Naive B cell (primary cell): Measurements from ENCODE around the gene P2RX5. TPM values are rescaled to one million over a fixed set of nuclear protein-coding genes. Genes with fewer than 3 reads are reported as not detected.
"Not testable (repeated sequence)": the region's sequence is repeated elsewhere in the genome, so short reads cannot be mapped to it uniquely, and the experiment has no call there.

Experiments used
- ATAC-seq, 2 donors: fragments of 150-1000 bp; cut with Tn5 transposase; 2 replicates each; pipeline ENCODE4 v1.10.0; 2021; ENCODE audit warnings: low read depth in 2 of 2, mild to moderate bottlenecking in 2 of 2, moderate library complexity in 2 of 2
- DNase-seq: peaks from one replicate; pipeline ENCODE4 v3.0.0; 2022
- H3K27ac Mint-ChIP-seq, 6 donors: one replicate each; pipeline ENCODE4 v1.8.0; 2020 to 2022; ENCODE audit warnings: mild to moderate bottlenecking in 6 of 6, mixed read lengths in 6 of 6, moderate library complexity in 5 of 6, inconsistent platforms in 2 of 6
- H3K27me3 Mint-ChIP-seq, 3 donors: one replicate each; pipeline ENCODE4 v1.8.0; 2021 to 2022; ENCODE audit warnings: mixed read lengths in 3 of 3, mild to moderate bottlenecking in 1 of 3
- H3K36me3 Mint-ChIP-seq, 2 donors: one replicate each; pipeline ENCODE4 v1.8.0; 2020 to 2022; ENCODE audit warnings: mixed read lengths in 2 of 2, inconsistent platforms in 1 of 2, mild to moderate bottlenecking in 1 of 2
- H3K4me1 Mint-ChIP-seq, 3 donors: one replicate each; pipeline ENCODE4 v1.8.0; 2020 to 2022; ENCODE audit warnings: mixed read lengths in 3 of 3, inconsistent platforms in 1 of 3, mild to moderate bottlenecking in 1 of 3, moderate library complexity in 1 of 3
- H3K4me3 Mint-ChIP-seq, 8 donors: one replicate each; pipeline ENCODE4 v1.8.0; 2020 to 2022; ENCODE audit warnings: mild to moderate bottlenecking in 8 of 8, mixed read lengths in 8 of 8, moderate library complexity in 8 of 8, inconsistent platforms in 2 of 8
- H3K9me3 Mint-ChIP-seq, 7 donors: one replicate each; pipeline ENCODE4 v1.8.0; 2020 to 2022; ENCODE audit warnings: mixed read lengths in 7 of 7, mild to moderate bottlenecking in 5 of 7, inconsistent platforms in 2 of 7, moderate library complexity in 1 of 7
- polyA plus RNA-seq, 6 donors: library from polyadenylated mRNA; unstranded; fragments of 300-500 nt; fragmentation: Illumina TruSeq; gene quantifications; one replicate each; pipeline ENCODE4 v1.2.3, GENCODE V29; 2021; ENCODE audit warnings: low read depth in 6 of 6

Gene P2RX5
- polyA plus RNA-seq, 6 donors from 2014 or later, result 377 to 864 (median 638) TPM

DNA sequence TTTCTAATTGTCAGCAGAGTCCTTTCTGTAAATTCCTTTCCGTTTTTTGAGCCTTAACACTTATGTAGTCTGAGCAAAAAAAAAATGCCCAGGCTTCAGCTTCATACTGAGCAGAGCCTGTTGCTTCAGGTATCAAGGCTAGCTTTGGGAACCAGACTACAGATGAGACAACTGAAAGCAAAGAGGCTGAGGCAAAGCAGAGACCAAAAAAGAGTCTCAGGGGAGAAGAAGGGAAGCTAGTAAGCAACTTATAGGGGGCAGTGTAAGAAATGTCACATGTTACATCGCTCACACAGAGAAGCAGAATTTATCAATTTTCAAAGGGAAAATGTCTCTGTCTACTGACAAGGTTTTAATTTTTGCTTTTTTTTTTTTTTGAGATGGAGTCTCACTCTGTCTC, 31.1 kb upstream of the P2RX5 start:
- no peaks in the 10 kb centered on the region for H3K36me3 Mint-ChIP-seq

DNA sequence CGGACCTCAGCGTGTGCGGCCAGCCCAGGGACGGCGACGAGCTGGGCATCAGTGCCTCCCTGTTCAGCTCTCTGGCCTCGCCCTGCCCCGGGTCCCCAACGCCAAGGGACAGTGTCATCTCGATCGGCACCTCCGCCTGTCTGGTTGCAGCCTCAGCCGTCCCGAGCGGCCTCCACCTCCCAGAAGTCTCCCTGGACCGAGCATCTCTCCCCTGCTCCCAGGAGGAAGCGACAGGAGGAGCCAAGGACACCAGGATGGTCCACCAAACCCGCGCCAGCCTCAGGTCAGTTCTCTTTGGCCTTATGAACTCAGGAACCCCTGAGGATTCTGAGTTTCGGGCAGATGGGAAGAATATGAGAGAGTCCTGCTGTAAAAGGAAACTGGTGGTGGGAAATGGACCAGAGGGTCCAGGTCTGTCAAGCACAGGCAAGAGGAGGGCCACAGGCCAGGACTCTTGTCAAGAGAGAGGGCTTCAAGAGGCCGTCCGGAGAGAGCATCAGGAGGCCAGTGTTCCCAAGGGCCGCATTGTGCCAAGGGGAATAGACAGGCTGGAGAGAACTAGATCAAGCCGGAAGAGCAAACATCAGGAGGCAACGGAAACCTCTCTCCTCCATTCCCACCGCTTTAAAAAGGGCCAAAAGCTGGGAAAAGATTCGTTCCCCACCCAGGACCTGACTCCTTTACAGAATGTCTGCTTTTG, 28.6 kb upstream of the P2RX5 start:
- Mint-ChIP-seq H3K27me3 (no peaks in the 10 kb centered on the region), H3K9me3 (no peaks in the 10 kb centered on the region), H3K4me1 (peaks cover 43 to 65% (median 54%) of the 10 kb centered on the region in 3 donors), H3K27ac (peak overlapping the region in 4 of 6 donors; percentile 85 to 96 (median 88)), H3K36me3 (no peaks in the 10 kb centered on the region), H3K4me3 (peak overlapping the region; percentile 79 to 96 (median 91))
- DNase-seq (no peak), ATAC-seq (no peak)

More for the DNA sequence above, 31.1 kb upstream of the P2RX5 start:
- ATAC-seq, result peak; percentile 59 to 62
- Mint-ChIP-seq H3K9me3 (no peaks in the 10 kb centered on the region), H3K27ac (peak overlapping the region in 3 of 6 donors; percentile 67 to 82 (median 69)), H3K4me1 (peaks cover 35 to 51% (median 35%) of the 10 kb centered on the region in 3 donors), H3K27me3 (no peaks in the 10 kb centered on the region), H3K4me3 (peak overlapping the region in 6 of 8 donors; percentile 33 to 81 (median 53))
- no peak for DNase-seq

DNA sequence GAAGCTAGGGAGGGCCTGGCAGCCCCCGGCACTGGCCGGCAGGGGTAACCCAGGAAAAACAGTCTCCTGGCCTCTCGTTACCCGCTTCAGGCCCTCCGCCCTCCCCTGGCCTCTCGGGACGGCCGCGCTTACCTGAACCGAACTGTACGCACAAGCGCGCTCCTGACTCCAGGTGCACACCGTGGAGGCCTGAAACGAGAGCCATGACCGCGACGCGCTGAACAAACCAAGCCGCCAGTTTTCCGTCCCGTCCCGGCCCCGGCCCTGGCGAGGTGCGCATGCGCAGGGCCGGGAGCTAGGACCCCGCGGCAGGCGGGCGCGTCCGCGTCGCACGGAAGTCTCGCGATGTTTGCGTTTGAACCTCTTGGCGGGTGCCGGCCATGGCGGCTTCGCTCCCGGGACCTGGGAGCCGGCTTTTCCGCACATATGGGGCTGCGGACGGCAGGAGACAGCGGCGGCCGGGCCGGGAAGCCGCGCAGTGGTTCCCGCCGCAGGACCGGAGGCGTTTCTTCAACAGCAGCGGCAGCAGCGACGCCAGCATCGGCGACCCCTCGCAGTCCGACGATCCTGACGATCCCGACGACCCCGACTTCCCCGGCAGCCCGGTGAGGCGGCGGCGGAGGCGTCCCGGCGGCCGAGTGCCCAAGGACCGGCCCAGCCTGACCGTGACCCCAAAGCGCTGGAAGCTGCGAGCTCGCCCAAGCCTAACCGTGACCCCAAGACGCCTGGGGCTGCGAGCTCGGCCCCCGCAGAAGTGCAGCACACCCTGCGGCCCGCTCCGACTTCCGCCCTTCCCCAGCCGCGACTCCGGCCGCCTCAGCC, 27.8 kb upstream of the P2RX5 start, which contains the start of gene HASPIN:
HASPIN (plus strand) TSS at position 348 of the 822 bp plus-strand sequence; CDS start at position 381, 33 bp downstream.
- H3K9me3 Mint-ChIP-seq, result no peaks in the 10 kb centered on the region
- H3K4me1 Mint-ChIP-seq, result peaks cover 39 to 66% (median 50%) of the 10 kb centered on the region in 3 donors
- H3K27me3 Mint-ChIP-seq, result no peaks in the 10 kb centered on the region
- ATAC-seq (peak; percentile 81 to 87), DNase-seq (peak; percentile 88)
- H3K36me3 Mint-ChIP-seq, result no peaks in the 10 kb centered on the region
- H3K27ac Mint-ChIP-seq, result peak within 1 kb of the TSS; percentile 81 to 96 (median 89)
- peak within 1 kb of the TSS; percentile 79 to 96 (median 91) for H3K4me3 Mint-ChIP-seq

DNA sequence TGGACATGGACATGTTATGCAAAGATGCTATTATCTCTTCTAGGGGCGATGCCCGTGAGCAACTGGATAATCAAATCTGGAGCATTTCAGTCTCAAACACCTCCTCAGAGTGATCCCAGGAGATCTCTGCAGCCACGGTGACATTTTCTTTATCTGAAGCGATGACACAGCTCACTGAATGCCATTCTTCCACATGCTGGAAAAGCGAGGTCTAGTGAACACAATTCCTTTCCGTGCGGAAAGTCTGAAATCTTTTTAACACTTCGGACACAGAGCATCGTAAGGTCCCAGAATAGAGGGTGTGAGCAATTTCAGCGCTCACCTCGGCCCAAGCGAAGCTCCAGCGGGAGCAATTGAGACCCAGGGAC, 27.2 kb upstream of the P2RX5 start:
- DNase-seq (no peak), ATAC-seq (no peak)
- peaks cover 0 to 4% of the 10 kb centered on the region in 2 donors for H3K36me3 Mint-ChIP-seq
- no peaks in the 10 kb centered on the region for H3K9me3 Mint-ChIP-seq
- H3K27me3 Mint-ChIP-seq, result no peaks in the 10 kb centered on the region
- H3K4me1 Mint-ChIP-seq, result peaks cover 42 to 70% (median 55%) of the 10 kb centered on the region in 3 donors
- H3K4me3 Mint-ChIP-seq, result peak overlapping the region; percentile 79 to 96 (median 91)
- H3K27ac Mint-ChIP-seq, result peak overlapping the region; percentile 17 to 94 (median 84)

DNA sequence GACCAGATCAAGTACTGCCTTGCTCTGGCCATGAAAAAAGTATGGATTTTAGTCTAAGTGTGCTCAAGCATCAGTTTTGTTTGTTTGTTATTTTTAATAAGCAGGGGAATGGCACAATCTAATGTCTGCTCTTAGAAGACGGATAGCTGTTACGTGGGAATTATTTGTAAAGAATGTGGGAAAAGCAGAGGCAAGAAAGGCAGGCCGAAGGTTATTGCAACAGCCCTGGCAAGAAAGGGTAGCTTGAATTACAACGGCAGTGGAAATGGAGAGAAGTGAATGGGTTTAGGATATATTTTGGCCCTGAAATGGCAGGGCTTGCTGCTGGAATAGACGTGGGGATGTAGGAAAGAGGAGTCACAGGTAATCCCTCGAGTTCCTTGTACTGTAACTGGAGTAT, 26.8 kb upstream of the P2RX5 start:
- peaks cover 1 to 8% of the 10 kb centered on the region in 2 donors for H3K36me3 Mint-ChIP-seq
- no peaks in the 10 kb centered on the region for H3K27me3 Mint-ChIP-seq
- peak overlapping the region; percentile 79 to 96 (median 91) for H3K4me3 Mint-ChIP-seq
- peak overlapping the region; percentile 17 to 96 (median 90) for H3K27ac Mint-ChIP-seq
- ATAC-seq (no peak), DNase-seq (no peak)
- H3K9me3 Mint-ChIP-seq, result no peaks in the 10 kb centered on the region
- peaks cover 42 to 75% (median 57%) of the 10 kb centered on the region in 3 donors for H3K4me1 Mint-ChIP-seq

DNA sequence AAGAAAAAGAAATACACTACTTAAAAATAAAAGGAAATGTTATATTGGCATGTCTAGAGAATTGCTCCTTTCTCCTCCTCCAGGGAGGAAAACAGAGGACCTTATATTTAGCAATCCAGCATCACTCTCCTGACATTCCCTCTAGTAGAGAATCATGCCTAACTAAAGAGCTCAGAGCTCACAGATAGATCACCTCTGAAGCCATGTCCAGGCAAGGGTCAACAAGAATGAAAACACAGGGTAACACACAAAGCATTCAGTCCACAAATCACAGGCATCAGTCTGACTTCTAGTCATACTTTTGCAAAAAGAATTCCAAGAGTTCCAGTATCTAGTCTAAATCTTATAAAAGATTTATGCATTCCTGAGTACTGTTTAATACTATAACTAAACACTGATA, 23.3 kb upstream of the P2RX5 start:
- Mint-ChIP-seq H3K27ac (no peak overlapping the region), H3K4me3 (peak overlapping the region in 2 of 8 donors; percentile 6 to 18), H3K9me3 (no peaks in the 10 kb centered on the region), H3K4me1 (peaks cover 41 to 73% (median 70%) of the 10 kb centered on the region in 3 donors), H3K36me3 (peaks cover 14 to 30% of the 10 kb centered on the region in 2 donors), H3K27me3 (no peaks in the 10 kb centered on the region)
- no peak for DNase-seq
- no peak for ATAC-seq

DNA sequence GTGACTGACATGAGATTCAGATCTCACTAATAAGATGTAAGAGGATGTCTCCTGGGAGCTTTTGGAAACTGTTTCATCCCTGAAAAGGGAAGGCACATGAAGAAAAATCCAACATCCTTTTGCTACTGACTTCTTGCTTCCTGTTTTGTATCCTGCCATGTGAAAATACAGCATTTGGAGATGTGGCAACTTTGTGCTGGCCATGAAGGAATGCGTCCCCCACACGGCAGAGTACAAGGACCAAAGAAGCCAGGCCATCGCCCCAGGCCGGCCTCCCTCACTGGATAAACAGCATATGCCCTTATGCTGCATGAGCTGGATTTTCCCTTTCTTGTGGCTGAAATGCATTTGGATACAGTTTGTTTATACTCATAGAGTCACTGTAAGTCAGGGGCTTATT, 22.2 kb upstream of the P2RX5 start:
- DNase-seq (no peak), ATAC-seq (no peak)
- H3K27me3 Mint-ChIP-seq, result no peaks in the 10 kb centered on the region
- peak overlapping the region in 1 of 8 donors; percentile 50 for H3K4me3 Mint-ChIP-seq
- H3K9me3 Mint-ChIP-seq, result no peaks in the 10 kb centered on the region
- H3K4me1 Mint-ChIP-seq, result peaks cover 41 to 74% (median 71%) of the 10 kb centered on the region in 3 donors
- H3K27ac Mint-ChIP-seq, result peak overlapping the region in 2 of 6 donors; percentile 67 to 86
- peaks cover 14 to 30% of the 10 kb centered on the region in 2 donors for H3K36me3 Mint-ChIP-seq

DNA sequence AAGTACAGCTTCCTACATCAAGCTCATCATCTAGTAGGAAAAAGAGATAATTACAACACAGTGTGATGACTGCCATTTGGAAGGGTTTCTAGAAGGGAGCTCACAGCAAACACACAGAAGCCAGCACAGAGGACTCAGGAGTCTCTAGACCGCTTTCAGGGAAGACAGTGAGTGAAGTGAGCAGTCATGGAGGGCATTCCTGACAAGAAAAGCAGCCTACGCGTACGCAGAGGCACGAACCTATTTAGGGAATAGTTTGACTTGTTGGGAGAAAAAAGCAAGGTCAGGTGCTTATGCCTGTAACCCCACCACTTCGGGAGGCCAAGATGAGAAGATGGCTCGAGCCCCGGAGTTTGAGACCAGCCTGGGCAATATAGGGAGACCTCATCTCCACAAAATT, 19.3 kb upstream of the P2RX5 start:
- no peak for DNase-seq
- peaks cover 40 to 69% (median 67%) of the 10 kb centered on the region in 3 donors for H3K4me1 Mint-ChIP-seq
- no peaks in the 10 kb centered on the region for H3K27me3 Mint-ChIP-seq

DNA sequence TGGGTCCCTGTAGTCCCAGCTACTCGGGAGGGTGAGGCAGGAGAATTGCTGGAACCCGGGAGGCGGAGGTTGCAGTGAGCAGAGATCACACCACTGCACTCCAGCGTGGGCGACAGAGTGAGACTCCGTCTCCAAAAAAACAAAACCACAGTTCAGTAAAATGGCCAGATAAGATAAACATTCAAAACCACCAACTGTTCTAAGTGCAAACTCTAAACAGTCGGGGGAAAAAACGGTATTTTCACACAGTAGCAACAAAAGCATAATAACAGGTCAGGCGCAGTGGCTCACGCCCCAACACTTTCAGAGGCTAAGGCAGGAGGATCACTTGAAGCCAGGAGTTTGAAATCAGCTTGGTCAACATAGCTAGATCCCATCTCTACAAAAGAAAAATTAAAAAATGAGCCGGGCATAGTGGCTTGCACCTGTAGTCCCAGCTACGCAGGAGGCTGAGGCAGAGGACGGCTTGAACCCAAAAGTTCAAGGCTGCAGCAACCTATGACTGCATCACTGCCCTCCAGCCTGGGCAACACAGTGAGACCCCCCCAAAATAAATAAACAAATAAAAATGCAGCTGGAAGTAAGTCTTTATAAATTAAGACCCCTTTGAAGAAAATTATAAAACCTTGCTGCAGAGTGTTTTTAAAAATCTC, 17.0 kb upstream of the P2RX5 start:
- DNase-seq, result no peak
- no peak for ATAC-seq
- H3K4me3 Mint-ChIP-seq, result peak overlapping the region; percentile 15 to 84 (median 60)
- H3K9me3 Mint-ChIP-seq, result no peaks in the 10 kb centered on the region
- H3K36me3 Mint-ChIP-seq, result peaks cover 14 to 23% of the 10 kb centered on the region in 2 donors
- H3K4me1 Mint-ChIP-seq, result peaks cover 44 to 73% (median 72%) of the 10 kb centered on the region in 3 donors
- peak overlapping the region in 4 of 6 donors; percentile 71 to 97 (median 86) for H3K27ac Mint-ChIP-seq
- H3K27me3 Mint-ChIP-seq, result no peaks in the 10 kb centered on the region

More for the DNA sequence above, 19.3 kb upstream of the P2RX5 start:
- no peak for ATAC-seq
- H3K36me3 Mint-ChIP-seq, result peaks cover 14 to 30% of the 10 kb centered on the region in 2 donors
- H3K9me3 Mint-ChIP-seq, result no peaks in the 10 kb centered on the region
- peak overlapping the region in 1 of 6 donors; percentile 28 for H3K27ac Mint-ChIP-seq
- H3K4me3 Mint-ChIP-seq, result peak overlapping the region in 3 of 8 donors; percentile 14 to 59 (median 40)

DNA sequence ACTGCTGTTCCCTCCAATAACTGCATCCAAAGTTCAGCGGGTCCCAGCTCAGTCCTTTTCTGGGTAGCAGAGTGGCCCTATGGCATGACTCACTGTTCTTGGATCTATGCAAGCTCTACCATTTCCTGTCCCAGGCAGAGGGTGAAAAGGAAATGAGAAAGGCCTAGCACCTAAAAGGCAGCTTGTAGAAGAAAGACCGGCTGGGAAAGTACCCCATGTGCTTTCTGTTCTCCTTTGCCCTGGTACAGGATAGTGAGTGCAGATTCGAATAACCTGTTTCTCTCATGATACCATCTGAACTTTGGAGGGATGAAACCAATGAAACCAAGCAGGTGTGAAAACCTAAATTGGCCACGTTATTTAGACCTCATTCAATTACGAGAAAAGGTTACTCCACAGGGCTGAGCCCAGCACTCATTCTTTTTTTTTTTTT, 15.0 kb upstream of the P2RX5 start:
- Mint-ChIP-seq H3K4me1 (peaks cover 41 to 67% (median 54%) of the 10 kb centered on the region in 3 donors), H3K27me3 (no peaks in the 10 kb centered on the region), H3K27ac (peak overlapping the region; percentile 86 to 99 (median 94)), H3K4me3 (peak overlapping the region; percentile 70 to 91 (median 89)), H3K36me3 (peaks cover 5 to 9% of the 10 kb centered on the region in 2 donors), H3K9me3 (no peaks in the 10 kb centered on the region)
- ATAC-seq (peak; percentile 94), DNase-seq (peak; percentile 91)

DNA sequence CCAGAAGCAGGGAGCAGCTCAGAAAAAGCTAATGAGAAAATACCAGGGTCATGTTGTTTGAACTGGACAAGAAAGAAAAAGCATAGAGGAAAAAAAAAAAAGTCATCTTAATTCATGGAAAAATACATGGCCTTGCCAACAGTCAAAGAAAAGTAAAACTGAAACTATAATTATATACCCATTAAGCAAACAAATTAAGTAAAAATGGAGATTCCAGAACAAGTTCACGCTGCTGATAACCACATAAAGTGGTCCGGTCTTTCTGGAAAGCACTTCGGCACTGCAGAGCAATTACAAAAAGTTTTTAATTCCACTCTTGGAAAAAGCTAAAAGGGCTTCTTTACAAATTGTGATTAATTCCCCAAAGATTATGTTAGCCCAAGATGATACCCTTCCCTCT, 12.4 kb upstream of the P2RX5 start:
- H3K4me1 Mint-ChIP-seq, result peaks cover 39 to 80% (median 61%) of the 10 kb centered on the region in 3 donors
- no peaks in the 10 kb centered on the region for H3K36me3 Mint-ChIP-seq
- DNase-seq (no peak), ATAC-seq (no peak)
- peak overlapping the region in 1 of 6 donors; percentile 53 for H3K27ac Mint-ChIP-seq
- H3K9me3 Mint-ChIP-seq, result no peaks in the 10 kb centered on the region
- H3K4me3 Mint-ChIP-seq, result peak overlapping the region in 6 of 8 donors; percentile 15 to 73 (median 44)
- no peaks in the 10 kb centered on the region for H3K27me3 Mint-ChIP-seq

DNA sequence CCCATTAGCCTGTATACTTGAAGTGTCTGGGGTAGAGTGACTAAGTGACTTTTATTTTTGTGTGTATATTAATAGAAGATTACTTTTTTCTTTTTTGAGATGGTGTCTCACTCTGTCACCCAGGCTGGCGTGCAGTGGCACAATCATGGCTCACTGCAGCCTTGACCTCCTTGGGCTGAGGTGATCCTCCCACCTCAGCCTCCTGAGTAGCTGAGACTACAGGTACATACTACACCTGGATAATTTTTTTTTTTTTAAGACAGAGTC, 9.7 kb upstream of the P2RX5 start:
- not testable (repeated sequence) for H3K27ac Mint-ChIP-seq, ATAC-seq

More for the DNA sequence above, 9.7 kb upstream of the P2RX5 start:
- H3K4me3 Mint-ChIP-seq, result peak overlapping the region in 1 of 8 donors; percentile 30
- H3K27me3 Mint-ChIP-seq, H3K9me3 Mint-ChIP-seq, H3K36me3 Mint-ChIP-seq, DNase-seq: not testable (repeated sequence)
- peaks cover 25 to 75% (median 48%) of the 10 kb centered on the region in 3 donors for H3K4me1 Mint-ChIP-seq
